PC-3 (cell line): ENCODE data around the gene KCNE1.

ENCODE experiments used
- CTCF ChIP-seq: fragments of 300-600 bp; sonication (generic); conservative IDR thresholded peaks from 2 replicates; pipeline ENCODE4 v1.5.1; 2017; ENCODE audit warnings: antibody characterized with exemption, low read depth, mild to moderate bottlenecking, low read length
- EZH2 ChIP-seq: fragments of 300-600 bp; sonication (generic); IDR thresholded peaks from one replicate; pipeline ENCODE4 v1.6.1; 2017; ENCODE audit warnings: antibody characterized with exemption, mild to moderate bottlenecking, low read length; ENCODE audit not compliant: unreplicated experiment
- EZH2phosphoT487 ChIP-seq: fragments of 300-600 bp; sonication (generic); IDR thresholded peaks from 2 replicates; pipeline ENCODE4 v1.6.1; 2018; ENCODE audit warnings: mild to moderate bottlenecking, antibody characterized with exemption, low read length, borderline replicate concordance

GRCh38 chr21:34535886-34536285, 23.9 kb upstream of the KCNE1 start:
- no peak for TF ChIP-seq CTCF
- no peak for TF ChIP-seq EZH2
- TF ChIP-seq EZH2phosphoT487: no peak
